ENCODE data around the gene NUPR2.
"Not testable (repeated sequence)": the region's sequence is repeated elsewhere in the genome, so short reads cannot be mapped to it uniquely, and the experiment has no call there.

The NUPR2 gene

GRCh38 chr7:56115852-56116538 lies at the start of gene NUPR2:
NUPR2 (minus strand) TSS chr7:56116417; CDS start chr7:56116314, 103 bp downstream.
- no peak for DNase-seq

- DNase-seq = no peak
Observed at GRCh38 chr7:56157238-56157790, 41.1 kb upstream of the NUPR2 start.

GRCh38 chr7:56131062-56131461 lies 14.8 kb upstream of the NUPR2 start:
- DNase-seq = not testable (repeated sequence)

- DNase-seq = no peak
Observed at GRCh38 chr7:56127241-56127975, 11.2 kb upstream of the NUPR2 start.

GRCh38 chr7:56125831-56126230 lies 9.6 kb upstream of the NUPR2 start:
- no peak for DNase-seq

GRCh38 chr7:56124981-56125380 lies 8.8 kb upstream of the NUPR2 start:
- no peak for DNase-seq

- no peak for DNase-seq
Observed at GRCh38 chr7:56121440-56121839, 5.2 kb upstream of the NUPR2 start.

- not testable (repeated sequence) for DNase-seq
Observed at GRCh38 chr7:56112244-56112643, 4.0 kb downstream of the NUPR2 start.

GRCh38 chr7:56110611-56111010 lies 5.6 kb downstream of the NUPR2 start:
- no peak for DNase-seq

- no peak for DNase-seq
Observed at GRCh38 chr7:56107954-56108258, 8.3 kb downstream of the NUPR2 start.

GRCh38 chr7:56106108-56107073 lies 9.8 kb downstream of the NUPR2 start, which contains the start of gene CHCHD2:
CHCHD2 (minus strand) TSS chr7:56106476; CDS start chr7:56106413, 63 bp downstream.
- peak; percentile 100 for DNase-seq

GRCh38 chr7:56105508-56105907 lies 10.7 kb downstream of the NUPR2 start:
- DNase-seq = peak; percentile 63

- not testable (repeated sequence) for DNase-seq
Observed at GRCh38 chr7:56104138-56104537, 12.1 kb downstream of the NUPR2 start.

GRCh38 chr7:56099653-56100052 lies 16.6 kb downstream of the NUPR2 start:
- DNase-seq = no peak

GRCh38 chr7:56098187-56099008 lies 17.8 kb downstream of the NUPR2 start:
- DNase-seq = not testable (repeated sequence)

GRCh38 chr7:56097700-56098099 lies 18.5 kb downstream of the NUPR2 start:
- peak; percentile 78 for DNase-seq

- peak; percentile 26 for DNase-seq
Observed at GRCh38 chr7:56092789-56093531, 23.3 kb downstream of the NUPR2 start, which contains the start of gene PHKG1. PHKG1 (minus strand) TSS chr7:56092952; CDS start chr7:56088941, 4,011 bp downstream.

- DNase-seq = not testable (repeated sequence)
Observed at GRCh38 chr7:56092388-56092787, 23.8 kb downstream of the NUPR2 start.

- DNase-seq = no peak
Observed at GRCh38 chr7:56091591-56091990, 24.6 kb downstream of the NUPR2 start.

- no peak for DNase-seq
Observed at GRCh38 chr7:56087445-56087844, 28.8 kb downstream of the NUPR2 start.

GRCh38 chr7:56086761-56087160 lies 29.5 kb downstream of the NUPR2 start:
- no peak for DNase-seq

Measured in hematopoietic multipotent progenitor cell treated with erythropoietin and hydrocortisone succinate and interleukin-3 and kit ligand, for 8 days (in vitro differentiated cells).